ENCODE results near the gene PITPNC1. TPM values are rescaled to one million over a fixed set of nuclear protein-coding genes. Genes with fewer than 3 reads are reported as not detected.

PITPNC1 gene
- total RNA-seq, 1 donor from 2014 or later = 13.0 TPM

GRCh38 chr17:67449845-67450755 lies 73.0 kb downstream of the PITPNC1 start:
- no peak for DNase-seq (ENCODE audit: low read depth)
- H3K36me3 ChIP-seq (ENCODE audit: control insufficient read depth, insufficient read depth, low read length) = no peaks in the 10 kb centered on the region
- TF ChIP-seq, protein P1, sequence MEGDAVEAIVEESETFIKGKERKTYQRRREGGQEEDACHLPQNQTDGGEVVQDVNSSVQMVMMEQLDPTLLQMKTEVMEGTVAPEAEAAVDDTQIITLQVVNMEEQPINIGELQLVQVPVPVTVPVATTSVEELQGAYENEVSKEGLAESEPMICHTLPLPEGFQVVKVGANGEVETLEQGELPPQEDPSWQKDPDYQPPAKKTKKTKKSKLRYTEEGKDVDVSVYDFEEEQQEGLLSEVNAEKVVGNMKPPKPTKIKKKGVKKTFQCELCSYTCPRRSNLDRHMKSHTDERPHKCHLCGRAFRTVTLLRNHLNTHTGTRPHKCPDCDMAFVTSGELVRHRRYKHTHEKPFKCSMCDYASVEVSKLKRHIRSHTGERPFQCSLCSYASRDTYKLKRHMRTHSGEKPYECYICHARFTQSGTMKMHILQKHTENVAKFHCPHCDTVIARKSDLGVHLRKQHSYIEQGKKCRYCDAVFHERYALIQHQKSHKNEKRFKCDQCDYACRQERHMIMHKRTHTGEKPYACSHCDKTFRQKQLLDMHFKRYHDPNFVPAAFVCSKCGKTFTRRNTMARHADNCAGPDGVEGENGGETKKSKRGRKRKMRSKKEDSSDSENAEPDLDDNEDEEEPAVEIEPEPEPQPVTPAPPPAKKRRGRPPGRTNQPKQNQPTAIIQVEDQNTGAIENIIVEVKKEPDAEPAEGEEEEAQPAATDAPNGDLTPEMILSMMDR (IDR thresholded peaks at IDR 0.05; ENCODE audit: insufficient read depth, low read length, poor library complexity, severe bottlenecking) = no peak
- H3K4me3 ChIP-seq (ENCODE audit: low read depth, low read length) = no peak overlapping the region
- H3K27me3 ChIP-seq (ENCODE audit: control insufficient read depth, insufficient read depth, low read length) = no peaks in the 10 kb centered on the region

DNA sequence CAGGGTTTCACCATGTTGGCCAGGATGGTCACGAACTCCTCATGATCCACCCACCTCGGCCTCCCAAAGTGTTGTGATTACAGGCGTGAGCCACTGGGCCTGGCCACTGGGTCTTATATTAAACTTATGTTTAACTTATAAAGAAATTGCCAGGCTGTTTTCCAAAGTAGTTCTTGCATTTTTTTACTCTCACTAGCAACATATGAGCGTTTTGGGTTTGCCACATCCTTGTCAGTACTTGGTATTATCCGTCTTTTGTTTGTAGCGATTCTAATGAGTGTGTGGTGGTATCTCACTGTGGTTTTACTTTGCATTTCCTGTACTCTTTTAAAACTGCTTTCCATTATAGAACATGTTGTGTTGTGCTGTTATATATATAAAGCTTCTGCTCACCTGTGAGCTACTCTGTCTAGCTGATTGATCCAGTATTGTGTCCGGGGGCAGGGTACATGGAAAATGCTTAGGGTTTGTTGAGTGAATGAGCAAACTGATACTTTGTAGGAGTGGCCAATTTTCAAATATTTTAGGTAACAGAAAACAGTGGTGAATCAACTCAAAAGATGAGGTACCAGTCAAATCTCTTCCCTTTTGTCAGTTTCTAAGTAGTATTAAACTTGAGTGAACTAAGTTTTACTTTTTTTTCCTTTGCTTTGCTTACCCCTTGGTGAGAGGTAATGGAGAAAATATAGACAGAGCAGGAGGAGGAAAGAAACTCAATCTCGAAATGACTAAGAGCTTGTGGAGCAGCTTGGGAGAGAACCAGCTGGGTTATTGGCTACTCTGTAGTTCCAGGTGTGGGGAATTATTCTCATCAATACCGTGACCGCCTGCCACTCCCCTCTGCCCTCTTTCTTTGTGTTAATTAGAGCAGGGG lies 75.8 kb downstream of the PITPNC1 start:
- Histone ChIP-seq H3K4me3 (ENCODE audit: low read depth, low read length) (no peak overlapping the region), H3K36me3 (ENCODE audit: control insufficient read depth, insufficient read depth, low read length) (no peaks in the 10 kb centered on the region), H3K27me3 (ENCODE audit: control insufficient read depth, insufficient read depth, low read length) (no peaks in the 10 kb centered on the region)
- TF ChIP-seq, protein P1 (IDR thresholded peaks at IDR 0.05; ENCODE audit: insufficient read depth, low read length, poor library complexity, severe bottlenecking) = no peak
- DNase-seq (ENCODE audit: low read depth) = no peak

GRCh38 chr17:67456103-67456502 lies 79.0 kb downstream of the PITPNC1 start:
- H3K36me3 ChIP-seq (ENCODE audit: control insufficient read depth, insufficient read depth, low read length) = no peaks in the 10 kb centered on the region
- H3K27me3 ChIP-seq (ENCODE audit: control insufficient read depth, insufficient read depth, low read length) = no peaks in the 10 kb centered on the region
- DNase-seq (ENCODE audit: low read depth) = no peak
- no peak overlapping the region for H3K4me3 ChIP-seq (ENCODE audit: low read depth, low read length)
- TF ChIP-seq, protein P1 (IDR thresholded peaks at IDR 0.05; ENCODE audit: insufficient read depth, low read length, poor library complexity, severe bottlenecking) = no peak

GRCh38 chr17:67456889-67457288 lies 79.8 kb downstream of the PITPNC1 start:
- TF ChIP-seq, protein P1 (IDR thresholded peaks at IDR 0.05; ENCODE audit: insufficient read depth, low read length, poor library complexity, severe bottlenecking) = no peak

GRCh38 chr17:67458203-67458602 lies 81.1 kb downstream of the PITPNC1 start:
- Histone ChIP-seq H3K27me3 (ENCODE audit: control insufficient read depth, insufficient read depth, low read length) (no peaks in the 10 kb centered on the region), H3K36me3 (ENCODE audit: control insufficient read depth, insufficient read depth, low read length) (no peaks in the 10 kb centered on the region), H3K4me3 (ENCODE audit: low read depth, low read length) (no peak overlapping the region)
- TF ChIP-seq, protein P1 (IDR thresholded peaks at IDR 0.05; ENCODE audit: insufficient read depth, low read length, poor library complexity, severe bottlenecking) = no peak
- DNase-seq (ENCODE audit: low read depth) = no peak

More at GRCh38 chr17:67456889-67457288, 79.8 kb downstream of the PITPNC1 start:
- no peak for DNase-seq (ENCODE audit: low read depth)
- H3K36me3 ChIP-seq (ENCODE audit: control insufficient read depth, insufficient read depth, low read length) = no peaks in the 10 kb centered on the region
- H3K27me3 ChIP-seq (ENCODE audit: control insufficient read depth, insufficient read depth, low read length) = no peaks in the 10 kb centered on the region
- no peak overlapping the region for H3K4me3 ChIP-seq (ENCODE audit: low read depth, low read length)

Measured in kidney epithelial cell (primary cell).